GM21515 (cell line): ENCODE results near the gene HAGHL.
"Not testable (repeated sequence)": the region's sequence is repeated elsewhere in the genome, so short reads cannot be mapped to it uniquely, and the experiment has no call there.

Source experiments
- ATAC-seq: cut with Tn5 transposase; IDR thresholded peaks from one replicate; pipeline ENCODE4 v1.9.1; 2021; ENCODE audit not compliant: unreplicated experiment

HAGHL gene

GRCh38 chr16:686459-687260 is 40.2 kb upstream of the HAGHL start:
- ATAC-seq = no peak

GRCh38 chr16:687499-687898 is 39.4 kb upstream of the HAGHL start:
- no peak for ATAC-seq

GRCh38 chr16:689175-689897 is 37.6 kb upstream of the HAGHL start:
- no peak for ATAC-seq

GRCh38 chr16:691242-691641 is 35.7 kb upstream of the HAGHL start:
- not testable (repeated sequence) for ATAC-seq

- ATAC-seq = no peak
Observed at GRCh38 chr16:692356-693108, 34.4 kb upstream of the HAGHL start.

- no peak for ATAC-seq
Observed at GRCh38 chr16:693364-693763, 33.5 kb upstream of the HAGHL start.

GRCh38 chr16:693766-694165 is 33.1 kb upstream of the HAGHL start:
- ATAC-seq = no peak

GRCh38 chr16:694187-694862 is 32.6 kb upstream of the HAGHL start:
- ATAC-seq = no peak

- ATAC-seq = no peak
Observed at GRCh38 chr16:694863-695354, 32.0 kb upstream of the HAGHL start.

GRCh38 chr16:695355-696089 is 31.4 kb upstream of the HAGHL start:
- ATAC-seq = no peak

- no peak for ATAC-seq
Observed at GRCh38 chr16:698911-699671, 27.8 kb upstream of the HAGHL start.

GRCh38 chr16:700684-701584 is 26.0 kb upstream of the HAGHL start:
- no peak for ATAC-seq

GRCh38 chr16:702341-702740 is 24.6 kb upstream of the HAGHL start:
- no peak for ATAC-seq

- ATAC-seq = no peak
Observed at GRCh38 chr16:703406-703805, 23.5 kb upstream of the HAGHL start.

- ATAC-seq = no peak
Observed at GRCh38 chr16:704047-704446, 22.9 kb upstream of the HAGHL start.

- no peak for ATAC-seq
Observed at GRCh38 chr16:704552-705380, 22.1 kb upstream of the HAGHL start.

- no peak for ATAC-seq
Observed at GRCh38 chr16:705431-706188, 21.3 kb upstream of the HAGHL start, which contains the start of gene FBXL16. Gene FBXL16 (minus strand): TSS chr16:705801. CDS start chr16:697405, 8,396 bp downstream.
